Ovary (tissue), 9 donors: Measurements from ENCODE around the gene TRNAU1AP. TPM values are rescaled to one million over a fixed set of nuclear protein-coding genes. Genes with fewer than 3 reads are reported as not detected.
"Not testable (repeated sequence)": the region's sequence is repeated elsewhere in the genome, so short reads cannot be mapped to it uniquely, and the experiment has no call there.

Source experiments
- DNase-seq, 5 donors: peaks; one replicate each; pipeline ENCODE4 v3.0.0-alpha.2; 2019 to 2020
- H3K27ac ChIP-seq, 2 donors: fragments of 200-600 bp; one replicate each; pipeline versions ENCODE4 v1.5.1 to v1.8.0; 2019 to 2022
- H3K27me3 ChIP-seq: fragments of 200-600 bp; one replicate; pipeline ENCODE4 v1.8.0; 2022
- H3K36me3 ChIP-seq: fragments of 200-600 bp; sonication (generic); one replicate; pipeline ENCODE4 v1.5.1; 2019
- H3K4me1 ChIP-seq: one replicate; pipeline ENCODE4 v1.8.1; 2013; ENCODE audit warnings: mild to moderate bottlenecking, moderate library complexity; ENCODE audit not compliant: insufficient read depth
- H3K4me3 ChIP-seq: fragments of 200-600 bp; sonication (generic); one replicate; pipeline ENCODE4 v1.5.1; 2017
- H3K9me3 ChIP-seq, 2 donors: fragments of 200-600 bp in 1 of 2; sonication (generic) in 1 of 2; one replicate each; pipeline versions ENCODE4 v1.5.1 to v1.8.1; 2013 to 2019; ENCODE audit warnings: mild to moderate bottlenecking in 1 of 2, moderate library complexity in 1 of 2
- CTCF ChIP-seq, 3 donors: fragments of 450-650 bp in 2 of 3; fragments of 200-600 bp in 1 of 3; IDR thresholded peaks; one replicate each; pipeline versions ENCODE4 v1.5.1 to v1.8.0; 2016 to 2022; ENCODE audit warnings: antibody characterized with exemption in 3 of 3, mild to moderate bottlenecking in 1 of 3
- EP300 ChIP-seq: sonication (generic); formaldehyde crosslinking; IDR thresholded peaks from one replicate; pipeline ENCODE4 v1.6.1; 2017; ENCODE audit warnings: antibody characterized with exemption
- POLR2A ChIP-seq: fragments of 450-650 bp; IDR thresholded peaks from one replicate; pipeline ENCODE4 v1.6.1; 2017; ENCODE audit warnings: antibody characterized with exemption, mild to moderate bottlenecking, moderate library complexity
- WGBS, 3 donors: extraction: QIAGEN DNeasy Blood & Tissue Kit in 1 of 3; methylation state at CpG; one replicate each; pipeline versions ENCODE4 v1.1.5 to v1.1.7; 2013 to 2017; 5-methylcytosine and 5-hydroxymethylcytosine counted together
- intact Hi-C, 4 donors: fragments of 100-400 bp; cut with DNase I; formaldehyde crosslinking; loops; one replicate each; pipeline versions ENCODE4 v1.11.0 to v1.15.1; 2022 to 2023
- polyA plus RNA-seq, 2 donors: library from polyadenylated mRNA; stranded (reverse); fragments of 200-250 nt in 1 of 2; fragments of 350-450 nt in 1 of 2; fragmentation: Illumina TruSeq in 1 of 2; extraction: RNeasy Lipid Tissue Mini Kit (QIAGEN cat#74804) in 1 of 2; gene quantifications; one replicate each; pipeline ENCODE4 v1.2.3, GENCODE V29; 2013 to 2014
- total RNA-seq, 7 donors: library from RNA; depleted of rRNA in 2 of 7; stranded (reverse); fragments of >200 nt in 2 of 7; fragmentation: NEBNext Ultra II Directional in 3 of 7; extraction: Animal tissue kit (Norgen Biotek cat#: 25700) in 3 of 7; gene quantifications; one replicate each; pipeline versions ENCODE4 v1.1.0 to v1.2.4, GENCODE V29; 2016 to 2023
- donor health status: DM: no; HTN: no; CAD: no; lungs with moderate emphysema.
- donor health status: DM: no; HTN: no; CAD: no.
- donor health status: Bipolar disorder and iron deficiency.
- donor health status: DM: yes; HTN: yes; CAD: no.
- donor health status: DM: no; HTN: no; CAD: no.
- donor health status: DM: yes; HTN: yes; CAD: no.

TRNAU1AP gene
- total and polyA plus RNA-seq, 9 donors, result 18.8 to 37.6 (median 20.7) TPM

- no peaks in the 10 kb centered on the region for H3K36me3 ChIP-seq
- H3K27me3 ChIP-seq, result no peaks in the 10 kb centered on the region
- DNase-seq, result no peak
- intact Hi-C loops, result no loop called here
- WGBS, 3 donors, result 98% methylated on average over 6 of the region's 6 CpGs
- H3K27ac ChIP-seq, result no peak overlapping the region
- no peak overlapping the region for H3K4me3 ChIP-seq
- no peaks in the 10 kb centered on the region for H3K9me3 ChIP-seq
- no peaks in the 10 kb centered on the region for H3K4me1 ChIP-seq
- TF ChIP-seq EP300, result no peak
- no peak for TF ChIP-seq CTCF (IDR thresholded peaks at IDR 0.05)
- no peak for TF ChIP-seq POLR2A
Measured at GRCh38 chr1:28565726-28566125, 12.8 kb downstream of the TRNAU1AP start.

- TF ChIP-seq CTCF (IDR thresholded peaks at IDR 0.05), result no peak
- TF ChIP-seq EP300, result no peak
- no peak for TF ChIP-seq POLR2A
- WGBS, 3 donors, result 84 to 89% (median 86%) methylated on average over 2 of the region's 2 CpGs
- intact Hi-C loops, result no loop called here
Measured at GRCh38 chr1:28566931-28567330, 14.0 kb downstream of the TRNAU1AP start.

GRCh38 chr1:28571911-28572310, 19.0 kb downstream of the TRNAU1AP start:
- 79 to 85% (median 82%) methylated on average over 4 of the region's 4 CpGs for WGBS, 3 donors
- no peak for DNase-seq
- no peaks in the 10 kb centered on the region for H3K4me1 ChIP-seq
- H3K9me3 ChIP-seq, result no peaks in the 10 kb centered on the region
- no peaks in the 10 kb centered on the region for H3K36me3 ChIP-seq
- no peaks in the 10 kb centered on the region for H3K27me3 ChIP-seq
- TF ChIP-seq CTCF (IDR thresholded peaks at IDR 0.05) (no peak), POLR2A (no peak), EP300 (no peak)
- intact Hi-C loops, result no loop called here
- H3K4me3 ChIP-seq, result no peak overlapping the region
- H3K27ac ChIP-seq, result no peak overlapping the region

More at GRCh38 chr1:28566931-28567330, 14.0 kb downstream of the TRNAU1AP start:
- Histone ChIP-seq H3K4me1 (no peaks in the 10 kb centered on the region), H3K4me3 (no peak overlapping the region), H3K27ac (no peak overlapping the region), H3K36me3 (no peaks in the 10 kb centered on the region), H3K27me3 (no peaks in the 10 kb centered on the region), H3K9me3 (no peaks in the 10 kb centered on the region)
- no peak for DNase-seq

GRCh38 chr1:28572891-28573290, 20.0 kb downstream of the TRNAU1AP start:
- H3K9me3 ChIP-seq, H3K4me3 ChIP-seq, H3K27ac ChIP-seq, H3K27me3 ChIP-seq, intact Hi-C loops, DNase-seq, H3K36me3 ChIP-seq, H3K4me1 ChIP-seq: not testable (repeated sequence)
- WGBS, 3 donors, result 89 to 90% (median 90%) methylated on average over 12 of the region's 12 CpGs

GRCh38 chr1:28573564-28573963, 20.7 kb downstream of the TRNAU1AP start:
- no peaks in the 10 kb centered on the region for H3K9me3 ChIP-seq
- no peaks in the 10 kb centered on the region for H3K27me3 ChIP-seq
- H3K4me1 ChIP-seq, result no peaks in the 10 kb centered on the region
- H3K4me3 ChIP-seq, result no peak overlapping the region
- WGBS, 3 donors, result 96 to 98% (median 98%) methylated on average over 11 of the region's 11 CpGs
- no peak for DNase-seq
- H3K36me3 ChIP-seq, result no peaks in the 10 kb centered on the region
- TF ChIP-seq EP300, result no peak
- TF ChIP-seq CTCF (IDR thresholded peaks at IDR 0.05), result no peak
- no peak for TF ChIP-seq POLR2A
- H3K27ac ChIP-seq, result no peak overlapping the region
- intact Hi-C loops, result no loop called here
